Measurements from ENCODE around the gene ZKSCAN8. TPM values are rescaled to one million over a fixed set of nuclear protein-coding genes. Genes with fewer than 3 reads are reported as not detected.
A peak's percentile ranks its signal among the peaks of the same experiment; 100 is the strongest.
"Not testable (repeated sequence)": the region's sequence is repeated elsewhere in the genome, so short reads cannot be mapped to it uniquely, and the experiment has no call there.

The ZKSCAN8 gene
- 40.2 TPM for polyA plus RNA-seq (2013, experiment 1 of 4)
- 46.2 TPM for polyA plus RNA-seq (2013, experiment 2 of 4)
- 31.2 TPM for polyA plus RNA-seq (2013, experiment 3 of 4)
- polyA plus RNA-seq (2013, experiment 4 of 4), result 35.7 TPM

DNA sequence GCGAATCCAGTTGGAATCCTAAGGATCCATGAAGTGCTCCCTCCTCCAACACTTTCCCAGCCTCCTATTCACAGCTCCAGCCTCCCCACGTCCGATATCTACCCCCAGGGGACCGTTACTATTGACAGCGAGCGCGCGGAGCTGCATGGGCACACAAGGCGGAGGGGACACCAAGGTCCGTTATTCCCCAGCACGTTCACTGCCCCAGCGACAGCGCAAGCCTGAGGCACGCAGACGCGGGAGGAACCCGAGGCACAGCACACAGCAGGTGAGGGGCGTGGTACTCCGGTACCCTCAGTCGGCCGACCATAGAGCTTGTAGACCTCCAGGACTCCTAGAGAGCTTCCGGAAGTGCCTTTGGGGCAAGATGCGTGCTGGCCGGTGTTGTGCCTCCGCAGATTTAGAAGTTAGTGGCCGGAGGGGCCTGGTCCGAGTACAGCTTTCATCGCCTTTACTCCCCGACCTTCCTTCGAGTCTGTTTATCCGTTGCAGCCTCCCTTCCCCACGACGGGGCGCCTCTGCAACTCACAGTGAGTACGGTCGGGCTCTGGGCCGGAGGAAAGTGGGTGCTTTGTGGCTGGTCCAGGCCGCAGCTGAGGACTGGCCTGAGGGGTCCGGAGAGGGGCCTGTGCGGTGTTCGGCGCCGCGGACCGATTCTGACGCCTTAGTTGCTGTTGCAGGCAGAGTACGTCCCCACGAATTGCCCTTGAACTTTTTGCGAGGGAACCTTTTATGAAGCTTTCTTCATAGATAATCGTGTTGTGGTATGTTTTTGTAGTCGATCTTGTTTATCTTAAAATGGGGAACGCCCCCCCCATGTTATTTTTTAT lies at the start of gene ZKSCAN8:
Gene ZKSCAN8 (plus strand): TSS at position 384 of the 830 bp plus-strand sequence. CDS start 6,525 bp downstream, outside the sequence.
- Histone ChIP-seq H3K9me3 (ENCODE audit: control insufficient read depth, low read length) (no peaks in the 10 kb centered on the region), H3K27me3 (ENCODE audit: control insufficient read depth, insufficient read depth, low read length, poor library complexity, severe bottlenecking) (peaks cover 20% of the 10 kb centered on the region), H3K4me1 (ENCODE audit: control insufficient read depth, insufficient read depth, low read length) (peaks cover 16% of the 10 kb centered on the region), H3K4me3 (ENCODE audit: insufficient read depth, low read depth, low read length) (peak within 1 kb of the TSS; percentile 91), H3K36me3 (ENCODE audit: control insufficient read depth, insufficient read depth, low read length) (no peaks in the 10 kb centered on the region), H3K27ac (ENCODE audit: insufficient read depth, low read depth, low read length, poor library complexity, severe bottlenecking) (peak within 1 kb of the TSS; percentile 76)
- WGBS, 2 experiments, result 0% methylated on average over 51 to 52 of the region's 52 CpGs

- H3K4me3 ChIP-seq (ENCODE audit: insufficient read depth, low read depth, low read length); H3K36me3 ChIP-seq (ENCODE audit: control insufficient read depth, insufficient read depth, low read length); H3K9me3 ChIP-seq (ENCODE audit: control insufficient read depth, low read length); H3K27ac ChIP-seq (ENCODE audit: insufficient read depth, low read depth, low read length, poor library complexity, severe bottlenecking); H3K4me1 ChIP-seq (ENCODE audit: control insufficient read depth, insufficient read depth, low read length): not testable (repeated sequence)
- WGBS, 2 experiments, result 80 to 83% methylated on average over 7 of the region's 7 CpGs
- H3K27me3 ChIP-seq (ENCODE audit: control insufficient read depth, insufficient read depth, low read length, poor library complexity, severe bottlenecking), result peaks cover 11% of the 10 kb centered on the region
Measured at GRCh38 chr6:28102222-28102621, 39.5 kb upstream of the ZKSCAN8 start.

DNA sequence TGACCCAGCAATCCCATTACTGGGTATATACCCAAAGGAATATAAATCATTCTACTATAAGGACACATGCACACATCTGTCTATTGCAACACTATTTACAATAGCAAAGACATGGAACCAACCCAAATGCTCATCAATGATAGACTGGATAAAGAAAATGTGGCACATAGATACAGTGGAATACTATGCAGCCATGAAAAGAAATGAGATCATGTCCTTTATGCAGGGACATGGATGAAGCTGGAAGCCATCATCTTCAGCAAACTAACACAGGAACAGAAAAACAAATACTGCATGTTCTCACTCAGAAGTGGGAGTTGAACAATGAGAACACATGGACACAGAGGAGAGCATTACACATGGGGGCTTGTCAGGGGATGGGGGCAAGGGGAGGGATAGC lies 39.0 kb upstream of the ZKSCAN8 start:
- H3K36me3 ChIP-seq (ENCODE audit: control insufficient read depth, insufficient read depth, low read length); H3K27ac ChIP-seq (ENCODE audit: insufficient read depth, low read depth, low read length, poor library complexity, severe bottlenecking); H3K4me3 ChIP-seq (ENCODE audit: insufficient read depth, low read depth, low read length); H3K9me3 ChIP-seq (ENCODE audit: control insufficient read depth, low read length); H3K4me1 ChIP-seq (ENCODE audit: control insufficient read depth, insufficient read depth, low read length): not testable (repeated sequence)
- H3K27me3 ChIP-seq (ENCODE audit: control insufficient read depth, insufficient read depth, low read length, poor library complexity, severe bottlenecking), result peaks cover 11% of the 10 kb centered on the region

- H3K4me3 ChIP-seq (ENCODE audit: insufficient read depth, low read depth, low read length), result peak overlapping the region; percentile 73
- H3K4me1 ChIP-seq (ENCODE audit: control insufficient read depth, insufficient read depth, low read length), result no peaks in the 10 kb centered on the region
- H3K36me3 ChIP-seq (ENCODE audit: control insufficient read depth, insufficient read depth, low read length), result no peaks in the 10 kb centered on the region
- no peaks in the 10 kb centered on the region for H3K9me3 ChIP-seq (ENCODE audit: control insufficient read depth, low read length)
- 2% methylated on average over 54 of the region's 54 CpGs for WGBS, 2 experiments
- H3K27ac ChIP-seq (ENCODE audit: insufficient read depth, low read depth, low read length, poor library complexity, severe bottlenecking), result no peak overlapping the region
- H3K27me3 ChIP-seq (ENCODE audit: control insufficient read depth, insufficient read depth, low read length, poor library complexity, severe bottlenecking), result peaks cover 11% of the 10 kb centered on the region
Measured at GRCh38 chr6:28104392-28105244, 37.1 kb upstream of the ZKSCAN8 start.

DNA sequence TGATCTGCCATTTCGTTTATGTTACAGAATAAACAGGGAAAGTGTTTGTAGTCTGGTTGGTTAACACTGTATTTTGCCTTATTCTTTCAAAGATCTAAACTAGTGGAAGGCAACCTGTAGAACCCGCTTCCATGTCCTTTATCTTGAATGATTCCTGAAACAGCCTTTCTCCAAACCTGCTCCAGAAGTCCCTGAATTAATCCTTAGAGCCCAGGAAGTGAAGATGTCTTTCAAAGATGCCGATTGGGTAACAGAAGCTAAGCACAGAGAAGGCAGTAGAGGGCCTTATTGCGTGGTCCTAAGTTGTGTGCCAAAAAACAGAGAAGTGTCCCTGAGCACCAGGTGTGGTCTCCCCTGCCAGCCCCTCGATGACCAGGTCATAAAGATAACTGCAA lies 36.4 kb upstream of the ZKSCAN8 start:
- no peak overlapping the region for H3K27ac ChIP-seq (ENCODE audit: insufficient read depth, low read depth, low read length, poor library complexity, severe bottlenecking)
- peaks cover 11% of the 10 kb centered on the region for H3K27me3 ChIP-seq (ENCODE audit: control insufficient read depth, insufficient read depth, low read length, poor library complexity, severe bottlenecking)
- WGBS, 2 experiments, result 37 to 44% methylated on average over 5 of the region's 5 CpGs

DNA sequence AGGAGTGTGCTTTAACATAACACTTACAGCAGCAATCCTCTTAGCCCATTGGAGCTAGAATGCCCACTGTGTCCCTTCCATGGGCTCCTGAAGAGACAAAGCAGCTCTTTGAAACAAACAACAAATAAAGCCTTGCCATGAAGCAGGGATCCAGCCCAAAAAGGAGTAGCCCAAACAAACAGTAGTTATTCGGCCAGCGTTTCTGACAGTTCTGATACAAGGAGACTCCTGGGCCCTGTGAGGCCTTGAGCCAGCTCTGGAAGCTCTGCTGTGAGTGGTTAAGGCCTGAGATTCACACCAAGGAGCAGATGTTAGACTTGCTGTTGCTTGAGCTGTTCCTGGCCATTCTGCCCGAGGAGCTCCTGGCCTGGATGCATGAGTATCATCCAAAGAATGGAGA lies 34.2 kb upstream of the ZKSCAN8 start:
- Histone ChIP-seq H3K9me3 (ENCODE audit: control insufficient read depth, low read length) (no peaks in the 10 kb centered on the region), H3K36me3 (ENCODE audit: control insufficient read depth, insufficient read depth, low read length) (no peaks in the 10 kb centered on the region), H3K27ac (ENCODE audit: insufficient read depth, low read depth, low read length, poor library complexity, severe bottlenecking) (no peak overlapping the region), H3K4me1 (ENCODE audit: control insufficient read depth, insufficient read depth, low read length) (no peaks in the 10 kb centered on the region), H3K27me3 (ENCODE audit: control insufficient read depth, insufficient read depth, low read length, poor library complexity, severe bottlenecking) (peaks cover 6% of the 10 kb centered on the region), H3K4me3 (ENCODE audit: insufficient read depth, low read depth, low read length) (no peak overlapping the region)
- WGBS, 2 experiments, result 53 to 55% methylated on average over 3 of the region's 3 CpGs

More for the DNA sequence above, 36.4 kb upstream of the ZKSCAN8 start:
- Histone ChIP-seq H3K4me1 (ENCODE audit: control insufficient read depth, insufficient read depth, low read length) (no peaks in the 10 kb centered on the region), H3K4me3 (ENCODE audit: insufficient read depth, low read depth, low read length) (peak overlapping the region; percentile 73), H3K9me3 (ENCODE audit: control insufficient read depth, low read length) (no peaks in the 10 kb centered on the region), H3K36me3 (ENCODE audit: control insufficient read depth, insufficient read depth, low read length) (no peaks in the 10 kb centered on the region)

- H3K27me3 ChIP-seq (ENCODE audit: control insufficient read depth, insufficient read depth, low read length, poor library complexity, severe bottlenecking), result no peaks in the 10 kb centered on the region
- H3K4me1 ChIP-seq (ENCODE audit: control insufficient read depth, insufficient read depth, low read length), result no peaks in the 10 kb centered on the region
- WGBS, 2 experiments, result 68 to 76% methylated on average over 2 to 3 of the region's 3 CpGs
- no peak overlapping the region for H3K27ac ChIP-seq (ENCODE audit: insufficient read depth, low read depth, low read length, poor library complexity, severe bottlenecking)
- H3K36me3 ChIP-seq (ENCODE audit: control insufficient read depth, insufficient read depth, low read length), result no peaks in the 10 kb centered on the region
- no peaks in the 10 kb centered on the region for H3K9me3 ChIP-seq (ENCODE audit: control insufficient read depth, low read length)
- no peak overlapping the region for H3K4me3 ChIP-seq (ENCODE audit: insufficient read depth, low read depth, low read length)
Measured at GRCh38 chr6:28111964-28112363, 29.7 kb upstream of the ZKSCAN8 start.

DNA sequence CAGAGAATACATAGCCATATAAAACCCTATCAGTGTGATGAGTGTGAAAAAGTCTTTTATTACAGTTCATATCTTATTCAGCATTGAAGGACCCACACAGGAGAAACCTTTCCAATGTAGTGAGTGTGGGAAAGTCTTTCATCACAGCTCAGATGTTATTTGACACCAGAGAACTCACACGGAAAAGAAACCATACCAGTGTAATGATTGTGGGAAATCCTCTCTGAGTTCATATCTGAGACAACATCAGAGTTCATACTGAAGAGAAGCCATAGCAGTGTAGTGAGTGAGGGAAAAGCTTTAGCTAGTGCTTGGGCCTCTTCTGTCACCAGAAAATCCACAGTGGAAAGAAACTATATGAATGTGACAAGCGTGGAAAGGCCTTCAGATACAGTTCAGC lies 25.9 kb upstream of the ZKSCAN8 start:
- H3K9me3 ChIP-seq (ENCODE audit: control insufficient read depth, low read length), result no peaks in the 10 kb centered on the region
- H3K4me1 ChIP-seq (ENCODE audit: control insufficient read depth, insufficient read depth, low read length), result no peaks in the 10 kb centered on the region
- H3K4me3 ChIP-seq (ENCODE audit: insufficient read depth, low read depth, low read length), result no peak overlapping the region
- H3K27me3 ChIP-seq (ENCODE audit: control insufficient read depth, insufficient read depth, low read length, poor library complexity, severe bottlenecking), result no peaks in the 10 kb centered on the region
- H3K36me3 ChIP-seq (ENCODE audit: control insufficient read depth, insufficient read depth, low read length), result peaks cover 10% of the 10 kb centered on the region
- WGBS, 2 experiments, result 94 to 95% methylated on average over 2 of the region's 2 CpGs
- no peak overlapping the region for H3K27ac ChIP-seq (ENCODE audit: insufficient read depth, low read depth, low read length, poor library complexity, severe bottlenecking)

GRCh38 chr6:28117386-28118050 lies 24.2 kb upstream of the ZKSCAN8 start:
- WGBS, 2 experiments, result 93 to 94% methylated on average over 2 of the region's 2 CpGs
- Histone ChIP-seq H3K4me3 (ENCODE audit: insufficient read depth, low read depth, low read length) (no peak overlapping the region), H3K9me3 (ENCODE audit: control insufficient read depth, low read length) (no peaks in the 10 kb centered on the region), H3K36me3 (ENCODE audit: control insufficient read depth, insufficient read depth, low read length) (peaks cover 10% of the 10 kb centered on the region), H3K4me1 (ENCODE audit: control insufficient read depth, insufficient read depth, low read length) (no peaks in the 10 kb centered on the region), H3K27me3 (ENCODE audit: control insufficient read depth, insufficient read depth, low read length, poor library complexity, severe bottlenecking) (no peaks in the 10 kb centered on the region), H3K27ac (ENCODE audit: insufficient read depth, low read depth, low read length, poor library complexity, severe bottlenecking) (no peak overlapping the region)

- H3K27me3 ChIP-seq (ENCODE audit: control insufficient read depth, insufficient read depth, low read length, poor library complexity, severe bottlenecking), result no peaks in the 10 kb centered on the region
- H3K36me3 ChIP-seq (ENCODE audit: control insufficient read depth, insufficient read depth, low read length), result peaks cover 10% of the 10 kb centered on the region
- H3K9me3 ChIP-seq (ENCODE audit: control insufficient read depth, low read length), result no peaks in the 10 kb centered on the region
- H3K27ac ChIP-seq (ENCODE audit: insufficient read depth, low read depth, low read length, poor library complexity, severe bottlenecking), result no peak overlapping the region
- 92 to 93% methylated on average over 1 of the region's 1 CpG for WGBS, 2 experiments
- H3K4me3 ChIP-seq (ENCODE audit: insufficient read depth, low read depth, low read length), result no peak overlapping the region
- no peaks in the 10 kb centered on the region for H3K4me1 ChIP-seq (ENCODE audit: control insufficient read depth, insufficient read depth, low read length)
Measured at GRCh38 chr6:28118217-28118616, 23.5 kb upstream of the ZKSCAN8 start.

All from ectodermal cell (in vitro differentiated cells).